ENCODE data around the gene HELQ. TPM values are rescaled to one million over a fixed set of nuclear protein-coding genes. Genes with fewer than 3 reads are reported as not detected.
A peak's percentile ranks its signal among the peaks of the same experiment; 100 is the strongest.

Gene HELQ
- total and polyA plus RNA-seq, 2 of the 13 experiments (the other 11 are each of a cell fraction or from before 2014, with no cell fraction given), result 6.6 to 10.8 TPM

- no peak for TF ChIP-seq ATF2 (CRISPR knock-in tag; IDR thresholded peaks at IDR 0.05)
- peak; percentile 83 for TF ChIP-seq TAF1 (CRISPR knock-in tag; IDR thresholded peaks at IDR 0.05)
- TF ChIP-seq AKNA (CRISPR knock-in tag; IDR thresholded peaks at IDR 0.05; ENCODE audit: borderline replicate concordance), result no peak
- no peak for TF ChIP-seq ZBTB40 (IDR thresholded peaks at IDR 0.05)
- peak; percentile 82 for TF ChIP-seq ZBTB40 (CRISPR knock-in tag; IDR thresholded peaks at IDR 0.05)
- no peak; the same call in 1 of the 2 replicates for TF ChIP-seq ZBTB20 (CRISPR knock-in tag; IDR thresholded peaks at IDR 0.05; ENCODE audit: borderline replicate concordance, low read depth)
- TF ChIP-seq ZFP41 (CRISPR knock-in tag; IDR thresholded peaks at IDR 0.05; ENCODE audit: borderline replicate concordance), result no peak
- no peak for TF ChIP-seq ADNP (CRISPR knock-in tag; IDR thresholded peaks at IDR 0.05)
- TF ChIP-seq MXD4 (CRISPR knock-in tag; IDR thresholded peaks at IDR 0.05), result peak; percentile 57; the same call in 1 of the 2 replicates
Observed at GRCh38 chr4:83484500-83485461, 29.2 kb upstream of the HELQ start, which contains the start of gene ABRAXAS1 (continued).
